H1 (cell line): Measurements from ENCODE around the gene C19orf47. TPM values are rescaled to one million over a fixed set of nuclear protein-coding genes. Genes with fewer than 3 reads are reported as not detected.

Source experiments
- CTCF ChIA-PET: fragments of 300-600 bp; sonication (Branson Sonifier 250); formaldehyde crosslinking; loops from one replicate; lab custom pipeline; 2021; ENCODE audit not compliant: partially characterized antibody; lab: Charles Lee
- POLR2A ChIA-PET: fragments of 300-600 bp; sonication (Branson Sonifier 250); formaldehyde crosslinking; loops from one replicate; lab custom pipeline; 2021; ENCODE audit warnings: inconsistent platforms; ENCODE audit not compliant: partially characterized antibody; lab: Charles Lee
- DNase-seq, 2 experiments: peaks; one replicate each; pipeline versions ENCODE4 v3.0.0 to v3.0.0-alpha.2; 2010 to 2022; ENCODE audit warnings: low spot score in 2 of 2, low read depth in 1 of 2, mixed read lengths in 1 of 2
- FAIRE-seq: peaks from 2 replicates; lab custom pipeline; 2011; peaks lifted over from hg19 to GRCh38; lab: Jason Lieb, UNC
- H2AFZ ChIP-seq: 2 replicates; pipeline ENCODE4 v1.8.1; 2012; ENCODE audit warnings: low read length, inconsistent platforms
- H2AK5ac ChIP-seq: 2 replicates; pipeline ENCODE4 v1.6.1; 2013; ENCODE audit warnings: low read depth, low read length
- H2BK120ac ChIP-seq: replicated peaks from 2 replicates; pipeline ENCODE3; 2013; ENCODE audit warnings: low read depth, low read length, inconsistent platforms
- H2BK12ac ChIP-seq: 2 replicates; pipeline ENCODE4 v1.6.1; 2013; ENCODE audit warnings: low read depth, low read length
- H2BK15ac ChIP-seq: 2 replicates; pipeline ENCODE4 v1.6.1; 2013; ENCODE audit warnings: low read length
- H2BK20ac ChIP-seq: 2 replicates; pipeline ENCODE4 v1.6.1; 2013; ENCODE audit warnings: low read length
- H2BK5ac ChIP-seq: 2 replicates; pipeline ENCODE4 v1.6.1; 2013; ENCODE audit warnings: low read depth, low read length
- H3K14ac ChIP-seq: 2 replicates; pipeline ENCODE4 v1.6.1; 2013; ENCODE audit warnings: inconsistent platforms; ENCODE audit not compliant: insufficient read length
- H3K18ac ChIP-seq: 2 replicates; pipeline ENCODE4 v1.6.1; 2013; ENCODE audit warnings: low read length; ENCODE audit errors: extremely low read depth
- H3K23ac ChIP-seq: 2 replicates; pipeline ENCODE4 v1.6.1; 2013; ENCODE audit warnings: inconsistent platforms; ENCODE audit not compliant: insufficient read length
- H3K23me2 ChIP-seq: 2 replicates; pipeline ENCODE4 v1.6.1; 2013; ENCODE audit warnings: low read depth, low read length
- H3K27ac ChIP-seq: 2 replicates; pipeline ENCODE4 v1.6.1; 2011; ENCODE audit warnings: low read depth, low read length, inconsistent platforms
- H3K27me3 ChIP-seq, 4 experiments: replicated peaks in 1 of 4; 1 replicate in 1 of 4; 2 replicates in 3 of 4; pipeline versions ENCODE4 v1.6.1 to v1.8.1; 2011 to 2013; ENCODE audit warnings: low read length in 3 of 4, mild to moderate bottlenecking in 3 of 4, inconsistent platforms in 2 of 4, mixed read lengths in 2 of 4, moderate library complexity in 1 of 4; ENCODE audit not compliant: control insufficient read depth in 3 of 4, insufficient read depth in 3 of 4; ENCODE audit errors: extremely low read depth in 1 of 4
- H3K36me3 ChIP-seq, 4 experiments: 2 replicates each; pipeline versions ENCODE4 v1.6.1 to v1.8.1; 2011 to 2013; ENCODE audit warnings: mild to moderate bottlenecking in 4 of 4, low read length in 3 of 4, moderate library complexity in 2 of 4, control low read depth in 1 of 4, inconsistent platforms in 1 of 4; ENCODE audit not compliant: insufficient read depth in 4 of 4, control insufficient read depth in 2 of 4
- H3K4ac ChIP-seq: replicated peaks from 2 replicates; pipeline ENCODE3; 2013; ENCODE audit warnings: low read length, low read depth, mixed read lengths, inconsistent platforms; ENCODE audit not compliant: insufficient read length
- H3K4me1 ChIP-seq, 4 experiments: replicated peaks in 1 of 4; 1 replicate in 1 of 4; 2 replicates in 3 of 4; pipeline versions ENCODE4 v1.6.1 to v1.8.1; 2011 to 2013; ENCODE audit warnings: low read length in 3 of 4, inconsistent platforms in 2 of 4, mixed read lengths in 1 of 4; ENCODE audit not compliant: insufficient read depth in 4 of 4, control insufficient read depth in 3 of 4
- H3K4me2 ChIP-seq, 2 experiments: 2 replicates each; pipeline versions ENCODE4 v1.6.1 to v1.8.1; 2011 to 2013; ENCODE audit warnings: low read depth in 2 of 2, low read length in 2 of 2, control low read depth in 1 of 2, inconsistent platforms in 1 of 2, mild to moderate bottlenecking in 1 of 2; ENCODE audit not compliant: insufficient read depth in 1 of 2
- H3K4me3 ChIP-seq, 4 experiments: fragments of 200-600, 300-600 bp in 1 of 4; sonication (generic), shearing (Covaris generic), sonication (Bioruptor Twin) in 1 of 4; 2 replicates each; pipeline versions ENCODE4 v1.5.1 to v1.8.1; 2011 to 2016; ENCODE audit warnings: low read length in 4 of 4, low read depth in 3 of 4, control low read depth in 2 of 4, inconsistent platforms in 2 of 4, mild to moderate bottlenecking in 2 of 4, mixed read lengths in 1 of 4, moderate library complexity in 1 of 4; ENCODE audit not compliant: insufficient read depth in 2 of 4; ENCODE audit errors: extremely low read depth in 1 of 4
- H3K56ac ChIP-seq: replicated peaks from 2 replicates; pipeline ENCODE3; 2013; ENCODE audit warnings: low read depth, mild to moderate bottlenecking, mixed read lengths, low read length, inconsistent platforms; ENCODE audit not compliant: insufficient read length
- H3K79me1 ChIP-seq: 2 replicates; pipeline ENCODE4 v1.6.1; 2013; ENCODE audit warnings: low read depth, low read length, control low read depth
- H3K79me2 ChIP-seq, 2 experiments: 2 replicates each; pipeline versions ENCODE4 v1.6.1 to v1.8.1; 2012 to 2013; ENCODE audit warnings: low read length in 2 of 2, mild to moderate bottlenecking in 2 of 2, inconsistent platforms in 1 of 2; ENCODE audit not compliant: insufficient read depth in 2 of 2, control insufficient read depth in 1 of 2
- H3K9ac ChIP-seq, 4 experiments: replicated peaks in 1 of 4; 1 replicate in 1 of 4; 2 replicates in 3 of 4; pipeline versions ENCODE4 v1.6.1 to v1.8.1; 2011 to 2013; ENCODE audit warnings: low read depth in 3 of 4, low read length in 3 of 4, control low read depth in 2 of 4, mild to moderate bottlenecking in 2 of 4, moderate library complexity in 2 of 4, inconsistent platforms in 1 of 4; ENCODE audit errors: extremely low read depth in 1 of 4
- H3K9me3 ChIP-seq, 2 experiments: 2 replicates each; pipeline versions ENCODE4 v1.6.1 to v1.8.1; 2012 to 2013; ENCODE audit warnings: mild to moderate bottlenecking in 2 of 2, moderate library complexity in 2 of 2, control low read depth in 1 of 2, inconsistent platforms in 1 of 2, low read depth in 1 of 2, low read length in 1 of 2, mixed read lengths in 1 of 2; ENCODE audit not compliant: insufficient read depth in 2 of 2
- H4K20me1 ChIP-seq, 2 experiments: replicated peaks in 1 of 2; 2 replicates each; pipeline versions ENCODE3 to v1.8.1; 2011 to 2013; ENCODE audit warnings: inconsistent platforms in 2 of 2, low read length in 2 of 2, mild to moderate bottlenecking in 1 of 2; ENCODE audit not compliant: insufficient read depth in 2 of 2, control insufficient read depth in 1 of 2
- H4K5ac ChIP-seq: 2 replicates; pipeline ENCODE4 v1.6.1; 2013; ENCODE audit warnings: low read length, low read depth, mixed read lengths, inconsistent platforms; ENCODE audit not compliant: insufficient read length
- H4K8ac ChIP-seq: 2 replicates; pipeline ENCODE4 v1.8.0; 2013; ENCODE audit warnings: mild to moderate bottlenecking, moderate library complexity, low read length, inconsistent platforms; ENCODE audit not compliant: insufficient read depth; ENCODE audit errors: extremely low read depth
- H4K91ac ChIP-seq: replicated peaks from 2 replicates; pipeline ENCODE3; 2013; ENCODE audit warnings: low read length, mixed read lengths, inconsistent platforms; ENCODE audit not compliant: insufficient read length
- ASH2L ChIP-seq: fragments of 200-600, 300-600 bp; sonication (generic); IDR thresholded peaks from one replicate; pipeline ENCODE4 v1.7.1; 2017; ENCODE audit warnings: low read length
- EGR1 ChIP-seq: IDR thresholded peaks from 2 replicates; pipeline ENCODE4 v1.6.1; 2011; ENCODE audit warnings: low read depth, low read length, borderline replicate concordance
- KDM1A ChIP-seq: fragments of 200-600, 300-600 bp; sonication (generic); IDR thresholded peaks from 2 replicates; pipeline ENCODE4 v1.7.1; 2016; ENCODE audit warnings: mild to moderate bottlenecking, low read length, borderline replicate concordance
- POLR2AphosphoS5 ChIP-seq: IDR thresholded peaks from 2 replicates; pipeline ENCODE4 v1.6.1; 2011; ENCODE audit warnings: low read depth, low read length
- RAD21 ChIP-seq, 2 experiments: IDR thresholded peaks in 1 of 2; conservative IDR thresholded peaks in 1 of 2; 2 replicates each; pipeline ENCODE4 v1.6.1; 2011; ENCODE audit warnings: low read depth in 2 of 2, low read length in 2 of 2, improper control_type of control experiment in 1 of 2, inconsistent platforms in 1 of 2, mild to moderate bottlenecking in 1 of 2, moderate library complexity in 1 of 2
- RBBP5 ChIP-seq: IDR thresholded peaks from 2 replicates; pipeline ENCODE4 v1.7.1; 2012; ENCODE audit warnings: low read depth, mild to moderate bottlenecking, inconsistent platforms, low read length, moderate library complexity, borderline replicate concordance
- RFX5 ChIP-seq: IDR thresholded peaks from 2 replicates; pipeline ENCODE4 v1.6.1; 2011; ENCODE audit warnings: low read depth, low read length, improper control_type of control experiment, borderline replicate concordance
- RNF2 ChIP-seq: fragments of 200-900, 300-1000 bp; sonication (generic); IDR thresholded peaks from 2 replicates; pipeline ENCODE4 v1.7.1; 2016; ENCODE audit warnings: borderline replicate concordance, low read depth, mild to moderate bottlenecking, antibody characterized with exemption, low read length; ENCODE audit not compliant: poor library complexity, severe bottlenecking; ENCODE audit errors: missing control alignments
- SIN3A ChIP-seq, 2 experiments: IDR thresholded peaks in 1 of 2; conservative IDR thresholded peaks in 1 of 2; 2 replicates each; pipeline ENCODE4 v1.6.1; 2011 to 2012; ENCODE audit warnings: low read length in 2 of 2, improper control_type of control experiment in 1 of 2, low read depth in 1 of 2, mild to moderate bottlenecking in 1 of 2
- WGBS, 2 experiments: shearing (Covaris generic) in 1 of 2; methylation state at CpG; one replicate each; pipeline versions ENCODE4 v1.1.6 to v1.1.7; 2013 to 2015; ENCODE audit warnings: low lambda C conversion rate in 2 of 2, mixed read lengths in 2 of 2, inconsistent platforms in 1 of 2, low coverage in 1 of 2, missing lambda C conversion rate in 1 of 2; ENCODE audit not compliant: insufficient replicate concordance in 2 of 2, insufficient coverage in 1 of 2, insufficient read length in 1 of 2; ENCODE audit errors: extremely low coverage in 1 of 2, missing lambda C conversion rate in 1 of 2; 5-methylcytosine and 5-hydroxymethylcytosine counted together
- polyA plus RNA-seq, 7 experiments: library from polyadenylated mRNA; depleted of rRNA in 3 of 7; stranded (reverse) in 5 of 7; unstranded in 2 of 7; fragments of >200 nt in 5 of 7; fragments of 200-250 nt in 2 of 7; gene quantifications; 1 replicate in 5 of 7; 2 replicates in 1 of 7; 4 replicates in 1 of 7; pipeline versions ENCODE4 v1.2.1 to v1.2.3, GENCODE V29; 2011 to 2013; ENCODE audit warnings: missing spikeins in 2 of 7, mixed read lengths in 2 of 7
- total RNA-seq: library from RNA; stranded (reverse); fragmentation: NEBNext Ultra II Directional; extraction: Animal tissue kit (Norgen Biotek cat#: 25700); gene quantifications from 2 replicates; pipeline ENCODE4 v1.2.1, GENCODE V29; 2021
- TF ChIP-seq, protein P1 (sequence below): IDR thresholded peaks from 2 replicates; pipeline ENCODE4 v1.6.1; 2011; ENCODE audit warnings: low read depth, mild to moderate bottlenecking, low read length; ENCODE audit not compliant: insufficient read depth

Gene C19orf47
- total and polyA plus RNA-seq, 2 of the 8 experiments (the other 6 are each of a cell fraction or from before 2014, with no cell fraction given): 17.8 to 27.3 TPM

DNA sequence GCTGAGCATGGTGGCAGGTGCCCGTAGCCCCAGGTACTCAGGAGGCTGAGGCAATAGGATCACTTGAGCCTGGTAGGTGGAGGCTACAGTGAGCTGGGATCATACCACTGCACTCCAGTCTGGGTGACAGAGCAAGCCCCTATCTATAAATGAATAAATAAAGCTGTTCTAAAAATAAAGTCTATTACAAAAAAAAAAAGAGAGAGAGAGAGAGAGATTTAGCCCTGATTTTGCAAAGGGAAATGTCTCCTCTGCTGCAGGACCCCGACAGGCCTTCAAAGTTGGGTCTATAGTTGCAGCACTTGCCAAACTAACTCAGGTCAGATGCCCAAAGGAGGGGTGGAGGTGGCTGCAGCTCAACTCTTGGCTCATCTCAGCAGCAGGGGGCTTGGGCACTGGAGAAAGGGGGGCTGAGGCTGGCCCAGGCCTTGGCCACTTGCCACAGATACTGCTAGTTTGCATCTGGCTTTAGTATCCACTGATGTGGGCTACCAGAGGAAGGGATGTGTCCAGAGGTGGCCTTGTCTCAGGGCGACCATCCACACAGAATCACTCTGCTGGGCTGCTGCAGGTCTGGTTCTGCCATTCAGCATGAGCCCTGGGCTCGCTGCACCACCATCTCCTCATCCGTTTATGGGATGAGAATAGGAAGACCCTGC lies 32.3 kb downstream of the C19orf47 start:
- H2BK120ac ChIP-seq: no peak overlapping the region
- H4K5ac ChIP-seq: no peak overlapping the region
- no peaks in the 10 kb centered on the region; a peak in 2 of 8 replicates for H3K36me3 ChIP-seq
- H4K91ac ChIP-seq: no peak overlapping the region
- H2BK12ac ChIP-seq: no peak overlapping the region
- H3K14ac ChIP-seq: no peak overlapping the region
- no peak overlapping the region for H4K8ac ChIP-seq
- H3K56ac ChIP-seq: no peak overlapping the region
- no peaks in the 10 kb centered on the region for H3K23me2 ChIP-seq
- H3K4ac ChIP-seq: no peak overlapping the region
- H2BK5ac ChIP-seq: no peak overlapping the region
- H3K9ac ChIP-seq: no peak overlapping the region
- H2BK20ac ChIP-seq: no peak overlapping the region
- H2AK5ac ChIP-seq: no peak overlapping the region
- no peak for DNase-seq
- ChIA-PET POLR2A (interaction anchor here (0.6 to 1.7 kb wide), 4 partner anchors 8 to 77 kb away, joined by 3 to 5 read pairs (median 4); no protein-coding TSS in a partner anchor), CTCF (interaction anchor here (1.0 to 3.0 kb wide), 2 partner anchors 8 to 11 kb away, joined by 3 to 14 read pairs; no protein-coding TSS in a partner anchor)
- H3K23ac ChIP-seq: no peak overlapping the region
- no peak overlapping the region for H2AFZ ChIP-seq
- H3K9me3 ChIP-seq: no peaks in the 10 kb centered on the region
- no peak overlapping the region for H3K4me2 ChIP-seq
- whole genome bisulfite sequencing, 2 experiments: 91% methylated on average over 5 of the region's 5 CpGs; no CpG with 5 or more reads in 1 of the 2 experiments
- H3K27ac ChIP-seq: no peak overlapping the region; the same call in 1 of the 2 replicates
- H3K79me2 ChIP-seq: no peaks in the 10 kb centered on the region
- no peak overlapping the region for H3K4me3 ChIP-seq
- H2BK15ac ChIP-seq: no peak overlapping the region
- H3K18ac ChIP-seq: no peak overlapping the region
- H3K79me1 ChIP-seq: no peaks in the 10 kb centered on the region
- H3K4me1 ChIP-seq: no peaks in the 10 kb centered on the region
- H3K27me3 ChIP-seq: no peaks in the 10 kb centered on the region
- no peak for FAIRE-seq
- no peaks in the 10 kb centered on the region for H4K20me1 ChIP-seq
- TF ChIP-seq ASH2L (no peak), KDM1A (no peak), RNF2 (no peak), RBBP5 (no peak), RAD21 (IDR thresholded peaks at IDR 0.05 in 1 of 2, conservative IDR thresholded peaks at IDR 0.05 in 1 of 2; ENCODE audit: low read depth in 2 of 2, low read length in 2 of 2) (no peak), POLR2AphosphoS5 (no peak), EGR1 (no peak), RFX5 (no peak), SIN3A (conservative IDR thresholded peaks at IDR 0.05 in 1 of 2, IDR thresholded peaks at IDR 0.05 in 1 of 2; ENCODE audit: low read depth in 1 of 2, low read length in 2 of 2) (no peak)
- TF ChIP-seq, protein P1, sequence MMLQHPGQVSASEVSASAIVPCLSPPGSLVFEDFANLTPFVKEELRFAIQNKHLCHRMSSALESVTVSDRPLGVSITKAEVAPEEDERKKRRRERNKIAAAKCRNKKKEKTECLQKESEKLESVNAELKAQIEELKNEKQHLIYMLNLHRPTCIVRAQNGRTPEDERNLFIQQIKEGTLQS: no peak
